Mesendoderm (in vitro differentiated cells): Measurements from ENCODE around the gene ARL14.

Experiments
- DNase-seq: peaks from one replicate; pipeline ENCODE4 v3.0.0; 2013
- H2AK5ac ChIP-seq: 2 replicates; pipeline ENCODE4 v1.6.1; 2013; ENCODE audit warnings: low read length, inconsistent platforms
- H2BK120ac ChIP-seq: 2 replicates; pipeline ENCODE4 v1.6.1; 2013; ENCODE audit warnings: low read depth, mild to moderate bottlenecking, low read length, moderate library complexity, mixed read lengths
- H2BK15ac ChIP-seq: replicated peaks from 2 replicates; pipeline ENCODE4 v1.6.1; 2013; ENCODE audit warnings: low read depth, mild to moderate bottlenecking, moderate library complexity
- H2BK5ac ChIP-seq: 2 replicates; pipeline ENCODE4 v1.6.1; 2013; ENCODE audit warnings: low read length, inconsistent platforms
- H3K18ac ChIP-seq: 2 replicates; pipeline ENCODE4 v1.6.1; 2013; ENCODE audit warnings: mild to moderate bottlenecking, low read length, mixed read lengths
- H3K23ac ChIP-seq: one replicate; pipeline ENCODE4 v1.6.1; 2013; ENCODE audit warnings: low read length
- H3K27ac ChIP-seq: 2 replicates; pipeline ENCODE4 v1.5.1; 2013; ENCODE audit warnings: low read depth, mild to moderate bottlenecking, inconsistent platforms, low read length, moderate library complexity
- H3K27me3 ChIP-seq: 2 replicates; pipeline ENCODE4 v1.6.1; 2013; ENCODE audit warnings: low read length, control low read depth, mild to moderate bottlenecking, inconsistent platforms; ENCODE audit not compliant: insufficient read depth, poor library complexity
- H3K36me3 ChIP-seq: 2 replicates; pipeline ENCODE4 v1.6.1; 2013; ENCODE audit warnings: low read length, inconsistent platforms; ENCODE audit not compliant: control insufficient read depth, insufficient read depth
- H3K4ac ChIP-seq: one replicate; pipeline ENCODE4 v1.6.1; 2013; ENCODE audit warnings: low read depth, mild to moderate bottlenecking, low read length, moderate library complexity
- H3K4me1 ChIP-seq: 2 replicates; pipeline ENCODE4 v1.6.1; 2013; ENCODE audit warnings: low read depth, low read length, inconsistent platforms; ENCODE audit not compliant: control insufficient read depth
- H3K4me2 ChIP-seq: 2 replicates; pipeline ENCODE4 v1.6.1; 2013; ENCODE audit warnings: low read length
- H3K4me3 ChIP-seq: 2 replicates; pipeline ENCODE4 v1.5.1; 2013; ENCODE audit warnings: mild to moderate bottlenecking, low read length
- H3K56ac ChIP-seq: one replicate; pipeline ENCODE4 v1.6.1; 2013; ENCODE audit warnings: low read length
- H3K79me1 ChIP-seq: 2 replicates; pipeline ENCODE4 v1.6.1; 2013; ENCODE audit warnings: low read length, inconsistent platforms
- H3K79me2 ChIP-seq: 2 replicates; pipeline ENCODE4 v1.6.1; 2013; ENCODE audit warnings: mild to moderate bottlenecking, low read length; ENCODE audit not compliant: control insufficient read depth, insufficient read depth
- H3K9ac ChIP-seq: 2 replicates; pipeline ENCODE4 v1.6.1; 2013; ENCODE audit warnings: low read length, inconsistent platforms
- H4K5ac ChIP-seq: one replicate; pipeline ENCODE4 v1.6.1; 2013; ENCODE audit warnings: low read length
- H4K8ac ChIP-seq: one replicate; pipeline ENCODE4 v1.6.1; 2013; ENCODE audit warnings: low read depth, mild to moderate bottlenecking, control low read depth, low read length, moderate library complexity
- WGBS: extraction: QIAGEN DNeasy Blood & Tissue Kit; methylation state at CpG from one replicate; pipeline ENCODE4 v1.1.7; 2013; ENCODE audit warnings: low lambda C conversion rate, missing lambda C conversion rate; ENCODE audit not compliant: insufficient coverage; ENCODE audit errors: extremely low coverage; 5-methylcytosine and 5-hydroxymethylcytosine counted together

ARL14 gene

GRCh38 chr3:160678292-160678842, 1.4 kb downstream of the ARL14 start:
- Histone ChIP-seq H2AK5ac (no peak overlapping the region), H3K23ac (no peak overlapping the region), H3K27me3 (no peaks in the 10 kb centered on the region), H2BK5ac (no peak overlapping the region), H3K4me3 (no peak overlapping the region), H4K5ac (no peak overlapping the region), H3K4me2 (no peak overlapping the region), H3K9ac (no peak overlapping the region), H4K8ac (no peak overlapping the region), H3K4ac (no peak overlapping the region), H3K36me3 (no peaks in the 10 kb centered on the region), H3K79me2 (no peaks in the 10 kb centered on the region), H3K27ac (no peak overlapping the region), H3K4me1 (peaks cover 10% of the 10 kb centered on the region), H3K56ac (no peak overlapping the region), H3K79me1 (no peaks in the 10 kb centered on the region), H2BK15ac (no peak overlapping the region), H3K18ac (peak overlapping the region; percentile 96), H2BK120ac (no peak overlapping the region)
- DNase-seq, result no peak
- no CpG with 5 or more reads among the region's 5 CpGs for WGBS

GRCh38 chr3:160684368-160684740, 7.4 kb downstream of the ARL14 start:
- DNase-seq, result no peak
- no CpG with 5 or more reads among the region's 2 CpGs for WGBS

GRCh38 chr3:160685144-160685766, 8.3 kb downstream of the ARL14 start:
- no CpG with 5 or more reads among the region's 1 CpG for WGBS
- H2BK5ac ChIP-seq, result no peak overlapping the region
- H3K79me1 ChIP-seq, result no peaks in the 10 kb centered on the region
- no peaks in the 10 kb centered on the region for H3K27me3 ChIP-seq
- no peaks in the 10 kb centered on the region for H3K79me2 ChIP-seq
- H3K4me3 ChIP-seq, result no peak overlapping the region
- no peak overlapping the region for H3K4ac ChIP-seq
- H3K9ac ChIP-seq, result no peak overlapping the region
- no peak overlapping the region for H4K8ac ChIP-seq
- no peak overlapping the region for H3K27ac ChIP-seq
- no peak overlapping the region for H3K23ac ChIP-seq
- H4K5ac ChIP-seq, result no peak overlapping the region
- H2BK15ac ChIP-seq, result no peak overlapping the region
- H3K18ac ChIP-seq, result no peak overlapping the region
- H3K4me2 ChIP-seq, result no peak overlapping the region
- H2BK120ac ChIP-seq, result no peak overlapping the region
- H3K56ac ChIP-seq, result no peak overlapping the region
- no peaks in the 10 kb centered on the region for H3K4me1 ChIP-seq
- DNase-seq, result no peak
- H2AK5ac ChIP-seq, result no peak overlapping the region
- H3K36me3 ChIP-seq, result no peaks in the 10 kb centered on the region

More at GRCh38 chr3:160684368-160684740, 7.4 kb downstream of the ARL14 start:
- no peak overlapping the region for H3K4me3 ChIP-seq
- no peak overlapping the region for H2BK120ac ChIP-seq
- no peak overlapping the region for H3K18ac ChIP-seq
- H3K56ac ChIP-seq, result no peak overlapping the region
- no peaks in the 10 kb centered on the region for H3K27me3 ChIP-seq
- no peaks in the 10 kb centered on the region for H3K79me1 ChIP-seq
- H3K4ac ChIP-seq, result no peak overlapping the region
- H4K8ac ChIP-seq, result no peak overlapping the region
- no peak overlapping the region for H2BK5ac ChIP-seq
- no peak overlapping the region for H3K4me2 ChIP-seq
- H2BK15ac ChIP-seq, result no peak overlapping the region
- no peaks in the 10 kb centered on the region for H3K36me3 ChIP-seq
- no peak overlapping the region for H4K5ac ChIP-seq
- H3K27ac ChIP-seq, result no peak overlapping the region
- H3K79me2 ChIP-seq, result no peaks in the 10 kb centered on the region
- H3K23ac ChIP-seq, result no peak overlapping the region
- H2AK5ac ChIP-seq, result no peak overlapping the region
- no peak overlapping the region for H3K9ac ChIP-seq
- no peaks in the 10 kb centered on the region for H3K4me1 ChIP-seq

- no peak for DNase-seq
- H2BK15ac ChIP-seq, result no peak overlapping the region
- WGBS, result no CpG with 5 or more reads among the region's 6 CpGs
- H4K5ac ChIP-seq, result no peak overlapping the region
- H3K27me3 ChIP-seq, result no peaks in the 10 kb centered on the region
- H3K4me2 ChIP-seq, result no peak overlapping the region
- no peaks in the 10 kb centered on the region for H3K79me1 ChIP-seq
- no peak overlapping the region for H2BK120ac ChIP-seq
- H3K79me2 ChIP-seq, result no peaks in the 10 kb centered on the region
- H4K8ac ChIP-seq, result no peak overlapping the region
- H3K18ac ChIP-seq, result no peak overlapping the region
- no peak overlapping the region for H3K4ac ChIP-seq
- no peak overlapping the region for H3K9ac ChIP-seq
- H2BK5ac ChIP-seq, result no peak overlapping the region
- no peak overlapping the region for H3K4me3 ChIP-seq
- H3K56ac ChIP-seq, result no peak overlapping the region
- peaks cover 1% of the 10 kb centered on the region for H3K4me1 ChIP-seq
- H2AK5ac ChIP-seq, result no peak overlapping the region
- H3K23ac ChIP-seq, result no peak overlapping the region
- no peak overlapping the region for H3K27ac ChIP-seq
- no peaks in the 10 kb centered on the region for H3K36me3 ChIP-seq
Observed at GRCh38 chr3:160686955-160687535, 10.1 kb downstream of the ARL14 start.

GRCh38 chr3:160691151-160691550, 14.2 kb downstream of the ARL14 start:
- no peak overlapping the region for H4K8ac ChIP-seq
- H2AK5ac ChIP-seq, result no peak overlapping the region
- H3K36me3 ChIP-seq, result no peaks in the 10 kb centered on the region
- no peak overlapping the region for H3K4me3 ChIP-seq
- H3K56ac ChIP-seq, result no peak overlapping the region
- H2BK15ac ChIP-seq, result no peak overlapping the region
- no peak overlapping the region for H3K9ac ChIP-seq
- no peak for DNase-seq
- no peak overlapping the region for H4K5ac ChIP-seq
- no peaks in the 10 kb centered on the region for H3K27me3 ChIP-seq
- no peak overlapping the region for H3K4me2 ChIP-seq
- H2BK5ac ChIP-seq, result no peak overlapping the region
- no peak overlapping the region for H2BK120ac ChIP-seq
- H3K79me1 ChIP-seq, result no peaks in the 10 kb centered on the region
- no peak overlapping the region for H3K18ac ChIP-seq
- no CpG with 5 or more reads among the region's 1 CpG for whole genome bisulfite sequencing
- H3K79me2 ChIP-seq, result no peaks in the 10 kb centered on the region
- no peak overlapping the region for H3K4ac ChIP-seq
- no peak overlapping the region for H3K23ac ChIP-seq
- H3K27ac ChIP-seq, result no peak overlapping the region
- H3K4me1 ChIP-seq, result peaks cover 5% of the 10 kb centered on the region
